ENCODE measurements around the gene FBXO44.

The FBXO44 gene

DNA sequence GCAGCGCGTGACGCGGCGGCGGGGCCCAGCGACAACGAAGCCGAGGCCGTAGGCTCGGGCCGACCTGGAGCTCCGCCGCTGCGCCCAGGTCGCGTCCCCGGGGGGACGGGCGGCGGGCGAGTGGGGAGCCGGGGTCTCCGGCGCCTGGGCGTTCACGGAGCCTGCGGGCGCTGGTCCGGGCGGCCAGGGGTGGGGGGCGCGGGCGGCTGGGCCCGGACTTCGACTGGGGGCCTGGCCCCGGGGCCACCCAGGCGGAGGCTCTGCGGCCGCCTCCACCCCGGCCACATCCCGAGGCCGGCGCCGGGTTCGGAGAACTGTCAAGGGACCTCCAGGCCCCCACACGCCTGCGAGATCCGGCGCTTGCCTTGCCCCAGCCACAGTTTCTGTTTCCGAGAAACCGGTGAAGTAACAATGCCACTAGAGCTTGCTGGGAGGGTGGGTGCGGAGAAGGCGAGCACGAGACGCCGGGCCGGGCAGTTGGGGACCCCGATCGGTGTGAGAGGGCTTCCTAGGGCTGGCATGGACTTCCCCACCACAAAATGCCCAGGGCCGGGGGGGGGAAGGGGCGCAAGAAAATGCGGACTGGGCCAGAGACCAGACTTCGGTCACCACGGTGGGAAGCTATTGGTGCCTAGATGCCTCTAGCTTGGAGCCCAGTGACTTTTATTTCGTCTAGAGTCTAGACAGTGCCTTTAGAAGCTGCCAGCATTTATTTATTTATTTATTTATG is 9.8 kb downstream of the FBXO44 start:
- DNase-seq = peak; percentile 62

GRCh38 chr1:11668516-11668915 is 13.8 kb downstream of the FBXO44 start:
- DNase-seq = no peak

GRCh38 chr1:11670747-11671146 is 16.1 kb downstream of the FBXO44 start:
- no peak for DNase-seq

- DNase-seq = no peak
These were observed 16.5 kb downstream of the FBXO44 start for GRCh38 chr1:11671205-11671543.

DNA sequence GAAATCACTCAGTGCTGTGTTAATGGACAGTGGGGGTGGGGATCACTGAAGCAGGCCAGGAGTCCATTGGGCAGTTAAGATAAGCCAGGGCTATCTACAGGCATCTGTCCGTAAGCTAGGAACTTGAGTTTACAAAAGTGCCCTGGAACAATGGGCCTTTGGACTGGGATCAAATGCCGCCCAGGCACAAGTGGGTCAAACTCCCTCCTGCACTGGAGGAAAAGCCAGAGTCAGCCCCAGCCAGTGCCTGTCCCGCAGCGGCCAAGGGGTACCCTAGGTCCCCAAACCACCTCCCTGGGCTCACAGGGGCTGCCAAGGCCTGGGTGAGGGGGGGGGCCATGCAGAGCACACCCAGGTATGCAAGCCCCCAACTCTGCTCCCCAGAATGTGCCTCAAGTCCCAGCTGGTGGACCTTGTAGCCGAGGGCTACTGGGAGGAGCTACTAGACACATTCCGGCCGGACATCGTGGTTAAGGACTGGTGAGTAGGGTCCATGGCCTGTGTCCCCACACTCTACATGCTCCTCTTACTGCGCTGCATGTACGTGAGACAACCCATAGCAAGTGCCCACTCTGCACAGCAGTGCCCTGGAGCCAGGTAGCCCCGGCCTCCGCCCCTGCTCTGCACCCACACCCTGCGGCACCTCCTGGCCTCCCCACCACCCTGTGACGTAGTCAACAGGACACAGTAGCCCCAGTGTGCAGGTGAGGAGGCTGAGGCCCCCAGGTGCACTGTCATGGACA is 17.0 kb downstream of the FBXO44 start:
- DNase-seq = no peak

DNA sequence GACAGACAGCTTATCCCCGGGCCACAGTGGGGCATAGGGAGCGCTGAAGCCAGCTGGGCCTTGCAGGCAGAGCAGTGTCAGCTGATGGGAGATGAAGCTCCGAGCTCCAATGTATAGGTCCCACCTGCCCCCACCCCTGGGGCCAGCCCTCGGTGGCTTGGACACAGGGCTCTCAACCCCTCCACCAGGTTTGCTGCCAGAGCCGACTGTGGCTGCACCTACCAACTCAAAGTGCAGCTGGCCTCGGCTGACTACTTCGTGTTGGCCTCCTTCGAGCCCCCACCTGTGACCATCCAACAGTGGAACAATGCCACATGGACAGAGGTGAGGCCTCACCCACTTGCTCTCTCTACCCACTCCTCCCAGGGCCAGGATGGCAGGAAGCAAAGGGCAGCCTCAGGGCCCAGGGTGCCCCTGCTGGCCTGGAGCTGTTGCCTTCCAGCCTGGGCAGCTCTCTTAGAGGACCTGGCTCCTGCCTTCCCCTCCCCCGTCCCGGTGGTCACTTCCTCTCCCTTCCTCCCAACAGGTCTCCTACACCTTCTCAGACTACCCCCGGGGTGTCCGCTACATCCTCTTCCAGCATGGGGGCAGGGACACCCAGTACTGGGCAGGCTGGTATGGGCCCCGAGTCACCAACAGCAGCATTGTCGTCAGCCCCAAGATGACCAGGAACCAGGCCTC is 18.6 kb downstream of the FBXO44 start:
- DNase-seq = no peak

DNA sequence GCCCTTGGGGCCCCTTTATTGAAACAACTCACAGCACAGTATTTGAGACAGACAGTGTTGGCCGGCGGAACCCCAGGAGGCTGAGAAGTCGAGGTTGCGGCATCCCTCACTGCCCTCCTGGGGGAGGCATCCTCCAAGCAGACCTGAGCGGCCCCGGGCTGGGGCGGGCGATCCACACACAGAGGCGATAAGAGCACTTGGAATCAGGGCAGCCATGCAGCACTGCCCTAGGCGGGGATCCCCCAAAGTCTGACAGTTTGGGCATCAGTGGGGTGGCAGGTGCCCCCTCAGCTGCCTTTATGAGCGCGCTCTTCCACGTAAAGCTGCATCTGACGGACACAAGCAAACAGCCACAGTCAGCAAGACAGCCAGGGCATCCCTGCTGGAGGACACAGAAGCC is 19.8 kb downstream of the FBXO44 start:
- DNase-seq = no peak

DNA sequence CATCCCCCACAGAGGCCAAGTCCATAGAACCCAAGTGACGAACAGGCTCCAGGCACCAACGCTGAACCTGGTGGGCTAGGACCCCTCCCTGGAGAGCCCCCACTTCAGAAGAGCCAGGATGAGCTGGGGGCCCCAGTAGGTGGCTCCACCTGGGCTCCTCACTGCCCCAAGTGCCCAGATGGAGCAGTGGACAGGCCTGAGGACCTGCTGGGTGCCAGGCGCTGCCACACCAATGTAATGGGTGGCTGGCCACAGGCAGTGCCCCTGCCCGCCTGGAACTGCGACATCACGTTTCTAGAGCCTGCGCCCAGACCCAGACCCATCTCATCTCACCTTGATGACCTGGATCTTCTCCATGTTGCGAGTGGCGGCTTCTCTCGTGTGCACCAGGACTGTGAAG is 20.6 kb downstream of the FBXO44 start:
- DNase-seq = no peak

- no peak for DNase-seq
These were observed 21.9 kb downstream of the FBXO44 start for GRCh38 chr1:11676386-11677103.

- DNase-seq = no peak
These were observed 23.8 kb downstream of the FBXO44 start for GRCh38 chr1:11678442-11678841.

DNA sequence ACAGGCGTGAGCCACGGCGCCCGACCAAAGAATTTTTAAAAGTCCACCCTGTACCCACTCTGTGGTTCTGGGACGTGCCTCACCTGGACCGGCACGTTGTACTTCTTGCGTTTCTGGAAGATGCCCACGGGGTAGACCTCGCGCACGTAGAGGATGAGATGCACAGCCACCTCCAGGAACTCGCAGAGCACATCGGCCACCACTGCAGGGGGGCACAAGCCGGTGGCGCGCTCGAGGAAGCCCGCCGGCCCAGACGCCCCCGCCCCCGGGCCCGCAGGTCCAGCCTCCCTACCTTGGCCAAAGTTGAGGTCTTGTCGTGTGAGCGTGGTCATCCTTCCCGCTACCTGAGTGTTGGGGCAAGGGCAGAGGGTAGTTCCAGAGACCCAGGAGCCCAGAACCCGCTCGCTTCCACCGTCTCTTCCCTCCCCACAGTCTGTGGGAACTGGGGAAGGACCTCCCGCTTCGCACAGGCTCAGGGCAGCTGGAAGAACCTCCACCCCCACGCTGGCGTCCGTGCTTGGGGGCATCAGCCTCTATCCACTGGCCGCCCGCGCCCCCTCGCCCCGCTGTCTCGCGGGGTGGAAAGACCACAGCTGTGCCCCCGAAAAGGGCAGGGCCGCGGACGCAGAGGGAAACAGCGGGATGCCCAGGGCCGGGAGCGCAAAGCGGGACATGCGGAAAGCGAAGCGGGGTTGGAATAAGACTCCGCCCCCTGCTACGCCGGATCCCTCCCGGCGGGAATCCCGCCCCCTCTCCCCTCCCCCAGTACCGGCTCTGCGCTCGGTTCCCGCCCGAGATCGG is 25.8 kb downstream of the FBXO44 start:
- DNase-seq = no peak

DNA sequence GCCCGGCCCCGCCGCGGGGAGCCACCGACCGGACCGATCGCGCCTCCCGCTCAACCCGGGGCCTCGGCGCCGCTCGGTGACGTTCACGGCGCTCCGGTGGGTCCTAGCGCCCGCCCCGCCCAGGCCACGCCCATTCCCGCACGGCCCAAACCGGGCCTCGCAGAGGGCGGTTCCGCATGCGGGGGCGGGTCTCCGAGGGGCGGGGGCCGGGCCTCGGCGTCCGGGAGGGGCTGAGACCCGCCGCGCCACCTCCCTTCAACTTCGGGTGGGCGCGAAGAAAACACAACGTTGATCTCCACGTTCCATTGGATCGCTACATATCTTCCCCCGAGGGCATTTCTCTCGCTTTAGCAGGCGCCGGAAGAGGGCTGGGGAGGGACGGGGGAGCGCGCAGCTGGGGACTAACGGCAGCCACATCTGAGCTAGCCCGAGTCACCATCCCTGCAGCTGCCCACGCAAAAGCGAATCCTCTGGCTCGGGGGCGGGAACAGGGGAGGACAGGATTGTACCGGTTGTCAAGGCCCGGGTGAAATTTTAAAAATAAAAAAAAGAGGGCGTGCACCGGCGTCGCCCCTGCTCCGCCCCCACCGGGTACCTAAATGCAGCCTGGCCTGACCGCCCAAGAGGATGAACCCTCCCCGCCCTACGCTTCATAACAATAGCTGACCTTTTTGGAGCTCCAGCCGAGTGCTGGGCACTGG is 26.5 kb downstream of the FBXO44 start, which contains the start of gene MAD2L2:
Gene MAD2L2, minus strand, starts transcription at position 78 of the 701 bp plus-strand sequence. CDS start 547 bp downstream, outside the sequence.
- peak; percentile 92 for DNase-seq

DNA sequence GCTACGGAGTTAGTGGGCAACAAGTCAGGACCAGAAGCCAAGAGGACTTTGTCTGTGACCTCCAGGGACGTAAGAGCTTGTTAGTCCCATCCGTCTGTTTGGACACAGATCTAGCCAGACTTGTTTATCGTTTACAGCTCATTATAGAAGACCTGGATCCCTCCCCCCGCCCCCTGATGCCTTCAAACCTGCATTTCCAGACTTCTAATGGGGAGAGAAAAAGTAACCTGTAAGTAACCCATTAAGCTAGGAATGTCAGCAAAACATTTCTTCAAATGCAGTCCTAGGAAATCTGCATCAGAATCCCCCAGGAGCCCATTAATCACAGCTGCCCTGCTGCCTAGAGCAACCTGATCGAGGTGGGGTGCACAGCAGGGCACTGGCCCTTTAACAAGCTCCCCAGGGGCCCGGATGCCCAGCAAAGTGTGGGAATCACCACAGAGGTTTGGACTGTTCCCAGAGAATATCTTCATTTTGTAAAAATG is 27.7 kb downstream of the FBXO44 start:
- no peak for DNase-seq

DNA sequence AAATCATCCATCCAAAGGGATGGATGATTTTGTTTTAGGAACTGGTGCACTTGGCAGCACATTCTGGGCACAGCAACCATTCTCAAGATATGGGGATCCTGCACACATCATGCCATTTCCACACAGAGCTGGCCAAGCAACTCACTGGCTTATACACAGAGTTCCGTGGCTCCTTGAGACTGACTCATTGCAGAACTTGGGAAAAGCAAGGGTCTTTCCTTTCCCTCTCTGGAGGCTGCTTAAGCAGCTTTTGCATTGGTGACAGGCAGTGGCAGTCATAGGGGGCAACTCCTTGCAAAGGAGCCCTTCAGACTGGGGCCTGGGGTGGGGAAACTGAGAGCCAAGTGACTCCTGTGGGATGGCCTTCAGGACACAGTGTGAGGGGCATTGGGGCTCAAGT is 28.1 kb downstream of the FBXO44 start:
- DNase-seq = no peak

DNA sequence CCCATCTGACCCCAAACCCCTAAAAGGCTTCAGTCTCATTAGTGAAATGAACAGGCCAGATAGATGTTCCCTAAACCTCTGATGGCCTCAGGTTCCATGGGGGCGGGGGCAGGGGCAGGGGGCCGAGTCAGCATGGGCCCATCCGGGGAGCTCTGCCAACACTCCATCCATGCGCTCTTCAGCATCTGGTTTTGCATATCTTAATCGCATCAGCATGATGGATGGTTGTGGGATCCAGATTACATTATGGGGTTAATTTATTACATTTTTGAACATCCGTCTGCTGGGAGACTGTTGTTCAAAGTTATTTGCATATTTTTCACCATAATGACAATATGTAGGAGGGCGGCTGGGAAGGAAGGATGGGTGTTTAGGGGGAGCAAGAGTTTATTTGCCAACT is 29.4 kb downstream of the FBXO44 start:
- DNase-seq = no peak

DNA sequence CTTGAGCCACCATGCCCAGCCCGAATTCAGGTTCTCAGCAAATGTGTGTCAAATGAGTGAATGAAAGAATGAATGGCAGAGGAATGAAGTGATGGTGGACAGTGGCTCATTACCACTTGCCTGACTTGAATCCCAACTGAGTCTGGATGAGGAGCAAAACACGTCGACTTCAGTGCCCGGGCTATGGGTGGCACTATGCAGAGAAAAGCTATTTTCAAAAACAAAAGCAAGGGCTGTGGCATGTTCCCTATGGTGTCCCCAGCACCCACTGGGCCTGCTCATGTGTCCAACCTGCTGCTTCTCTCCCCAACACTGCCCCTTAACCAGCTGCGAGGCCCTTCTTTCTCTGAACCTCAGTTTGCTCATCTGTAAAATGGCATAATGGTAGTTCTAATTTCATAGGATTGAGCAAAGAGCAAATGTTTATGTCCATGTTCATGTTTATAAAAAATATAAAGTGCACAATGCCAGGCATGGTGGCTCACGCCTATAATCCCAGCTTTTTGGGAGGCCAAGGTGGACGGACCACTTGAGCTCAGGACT is 30.6 kb downstream of the FBXO44 start:
- DNase-seq = no peak

DNA sequence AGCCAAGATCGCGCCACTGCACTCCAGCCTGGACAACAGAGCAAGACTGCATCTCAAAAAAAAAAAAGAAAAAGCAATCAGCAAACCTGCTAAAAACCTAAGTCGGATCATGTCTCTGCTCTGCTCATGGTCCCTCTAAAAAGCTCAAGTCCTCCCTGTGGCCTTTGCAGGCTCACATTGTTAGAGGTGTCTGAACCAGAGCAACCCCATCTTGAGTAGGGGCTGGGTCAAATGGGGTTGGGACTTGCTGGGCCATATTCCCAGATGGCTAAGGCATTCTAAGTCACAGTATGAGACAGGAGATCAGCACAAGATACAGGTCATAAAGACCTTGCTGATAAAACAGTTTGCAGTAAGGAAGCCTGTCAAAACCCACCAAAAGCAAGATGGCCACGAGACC is 33.8 kb downstream of the FBXO44 start:
- DNase-seq = no peak

GRCh38 chr1:11690397-11691301 is 36.0 kb downstream of the FBXO44 start:
- no peak for DNase-seq

DNA sequence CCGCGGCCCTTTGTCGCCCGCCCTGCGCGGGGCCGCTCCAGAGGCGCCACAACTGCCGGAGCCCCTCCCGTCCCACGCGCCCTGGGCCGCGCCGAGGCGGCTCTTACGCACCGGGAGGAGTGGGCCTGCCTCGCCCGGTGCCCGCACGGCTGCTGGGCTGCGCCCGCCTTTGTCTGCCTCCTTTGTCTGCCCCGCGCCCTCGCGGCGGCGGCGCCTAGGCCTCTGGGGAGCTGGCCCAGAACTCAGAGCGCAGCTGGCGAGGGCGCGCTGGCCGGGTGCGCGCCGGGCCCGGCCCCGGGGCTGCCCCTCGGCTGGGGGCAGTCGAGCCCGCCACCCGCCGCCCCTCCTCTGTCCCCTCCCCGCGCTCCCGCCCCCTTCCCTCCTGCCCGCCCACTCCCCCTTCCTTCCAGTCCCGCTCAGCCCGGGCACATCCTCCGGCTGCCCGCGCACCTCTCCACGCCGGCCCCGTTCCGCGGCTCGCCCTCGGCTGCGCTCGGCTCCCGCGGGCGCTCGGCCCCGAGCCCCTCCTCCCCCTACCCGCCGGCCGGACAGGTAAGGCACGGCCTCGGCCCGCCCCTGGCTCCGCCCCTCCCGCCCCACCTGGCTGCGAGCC is 36.7 kb downstream of the FBXO44 start, which contains the start of gene DRAXIN:
Gene DRAXIN, plus strand, starts transcription at position 409 of the 613 bp plus-strand sequence. CDS start 14,549 bp downstream, outside the sequence.
- DNase-seq = no peak

Data from activated CD4-positive, CD25-positive, alpha-beta regulatory T cell treated with anti-CD3 and anti-CD28 coated beads, Interleukin-2, amount 50 U/mL, for 72 hours (primary cell).